Smooth muscle cell (in vitro differentiated cells): ENCODE results near the gene ARL6IP5. TPM values are rescaled to one million over a fixed set of nuclear protein-coding genes. Genes with fewer than 3 reads are reported as not detected.
A peak's percentile ranks its signal among the peaks of the same experiment; 100 is the strongest.

ENCODE experiments used
- DNase-seq: peaks from one replicate; lab custom pipeline; 2025; ENCODE audit not compliant: unreplicated experiment; lab: John Stamatoyannopoulos, UW
- H2AFZ ChIP-seq: fragments of 200-600 bp; sonication (generic); 2 replicates; pipeline ENCODE4 v1.6.0; 2016; ENCODE audit warnings: antibody characterized with exemption, low read depth, mild to moderate bottlenecking
- H3F3A ChIP-seq: fragments of 200-600 bp; sonication (generic); 2 replicates; pipeline ENCODE4 v1.6.0; 2017; ENCODE audit warnings: antibody characterized with exemption, low read depth
- H3K27ac ChIP-seq: fragments of 200-600 bp; sonication (generic); 2 replicates; pipeline ENCODE4 v1.5.1; 2016; ENCODE audit warnings: low read depth, mild to moderate bottlenecking
- H3K27me3 ChIP-seq: fragments of 200-600 bp; sonication (generic); 2 replicates; pipeline ENCODE4 v1.6.1; 2016; ENCODE audit warnings: low read depth, mild to moderate bottlenecking
- H3K36me3 ChIP-seq: fragments of 200-600 bp; sonication (generic); 2 replicates; pipeline ENCODE4 v1.5.1; 2016; ENCODE audit warnings: low read depth
- H3K4me1 ChIP-seq: fragments of 200-600 bp; sonication (generic); 2 replicates; pipeline ENCODE4 v1.5.1; 2016; ENCODE audit warnings: low read depth
- H3K4me2 ChIP-seq: fragments of 200-600 bp; sonication (generic); 2 replicates; pipeline ENCODE4 v1.6.0; 2016; ENCODE audit warnings: mild to moderate bottlenecking
- H3K4me3 ChIP-seq: fragments of 200-600 bp; sonication (generic); 2 replicates; pipeline ENCODE4 v1.5.1; 2016; ENCODE audit warnings: mild to moderate bottlenecking
- H3K79me2 ChIP-seq: fragments of 200-600 bp; sonication (generic); 2 replicates; pipeline ENCODE4 v1.6.0; 2016; ENCODE audit warnings: low read depth, mild to moderate bottlenecking
- H3K9ac ChIP-seq: fragments of 200-600 bp; sonication (generic); 2 replicates; pipeline ENCODE4 v1.6.0; 2016; ENCODE audit warnings: low read depth
- H3K9me3 ChIP-seq: fragments of 200-600 bp; sonication (generic); replicated peaks from 2 replicates; pipeline ENCODE4 v1.5.1; 2016; ENCODE audit warnings: low read depth
- H4K20me1 ChIP-seq: fragments of 200-600 bp; sonication (generic); 2 replicates; pipeline ENCODE4 v1.6.0; 2016; ENCODE audit warnings: low read depth
- WGBS: methylation state at CpG from one replicate; pipeline ENCODE4 v1.1.7; 2016; ENCODE audit warnings: low lambda C conversion rate; 5-methylcytosine and 5-hydroxymethylcytosine counted together
- polyA plus RNA-seq: library from polyadenylated mRNA; unstranded; fragments of >200 nt; fragmentation: Nextera tagmentation; extraction: Ambion mirVana; gene quantifications from 2 replicates; pipeline ENCODE4 v1.2.1, GENCODE V29; 2016
- total RNA-seq: library from RNA; depleted of rRNA; stranded (reverse); fragments of >200 nt; gene quantifications from 2 replicates; pipeline ENCODE4 v1.2.3, GENCODE V29; 2014
- TF ChIP-seq, protein P1 (sequence below): fragments of 200-600 bp; sonication (generic); IDR thresholded peaks from 2 replicates; pipeline ENCODE4 v1.5.1; 2017; ENCODE audit warnings: borderline replicate concordance, mild to moderate bottlenecking, antibody characterized with exemption; ENCODE audit not compliant: insufficient read depth, poor library complexity, severe bottlenecking

The ARL6IP5 gene
- total and polyA plus RNA-seq, 2 experiments from 2014 or later: 73.9 to 83.9 TPM

DNA sequence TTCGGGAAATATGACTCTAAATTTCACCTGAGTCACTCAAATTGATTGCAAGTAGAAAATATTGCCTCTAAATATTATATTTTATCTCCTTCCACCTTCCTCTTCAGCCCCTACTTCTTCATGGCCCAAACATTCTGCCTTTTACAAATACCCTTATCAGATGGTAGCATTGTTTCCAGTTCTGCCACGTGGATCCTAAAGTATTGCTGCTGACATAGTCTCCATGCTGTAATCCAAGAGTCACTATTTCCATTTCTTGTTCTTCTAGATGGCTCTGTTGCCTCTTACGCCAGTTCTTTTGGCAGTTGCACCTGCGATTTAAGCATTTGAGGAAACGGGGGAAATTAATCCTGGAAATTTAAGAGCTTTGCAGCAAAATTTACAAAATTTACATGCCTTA is 24.1 kb downstream of the ARL6IP5 start:
- Histone ChIP-seq H3K4me3 (no peak overlapping the region), H3K9ac (no peak overlapping the region), H3K79me2 (no peaks in the 10 kb centered on the region), H3K36me3 (no peaks in the 10 kb centered on the region), H3K4me1 (no peaks in the 10 kb centered on the region), H3K9me3 (no peaks in the 10 kb centered on the region), H3K4me2 (no peak overlapping the region), H3K27me3 (no peaks in the 10 kb centered on the region), H3F3A (peaks cover 8% of the 10 kb centered on the region), H3K27ac (no peak overlapping the region), H4K20me1 (no peaks in the 10 kb centered on the region), H2AFZ (no peak overlapping the region)
- DNase-seq: no peak
- TF ChIP-seq, protein P1, sequence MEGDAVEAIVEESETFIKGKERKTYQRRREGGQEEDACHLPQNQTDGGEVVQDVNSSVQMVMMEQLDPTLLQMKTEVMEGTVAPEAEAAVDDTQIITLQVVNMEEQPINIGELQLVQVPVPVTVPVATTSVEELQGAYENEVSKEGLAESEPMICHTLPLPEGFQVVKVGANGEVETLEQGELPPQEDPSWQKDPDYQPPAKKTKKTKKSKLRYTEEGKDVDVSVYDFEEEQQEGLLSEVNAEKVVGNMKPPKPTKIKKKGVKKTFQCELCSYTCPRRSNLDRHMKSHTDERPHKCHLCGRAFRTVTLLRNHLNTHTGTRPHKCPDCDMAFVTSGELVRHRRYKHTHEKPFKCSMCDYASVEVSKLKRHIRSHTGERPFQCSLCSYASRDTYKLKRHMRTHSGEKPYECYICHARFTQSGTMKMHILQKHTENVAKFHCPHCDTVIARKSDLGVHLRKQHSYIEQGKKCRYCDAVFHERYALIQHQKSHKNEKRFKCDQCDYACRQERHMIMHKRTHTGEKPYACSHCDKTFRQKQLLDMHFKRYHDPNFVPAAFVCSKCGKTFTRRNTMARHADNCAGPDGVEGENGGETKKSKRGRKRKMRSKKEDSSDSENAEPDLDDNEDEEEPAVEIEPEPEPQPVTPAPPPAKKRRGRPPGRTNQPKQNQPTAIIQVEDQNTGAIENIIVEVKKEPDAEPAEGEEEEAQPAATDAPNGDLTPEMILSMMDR: no peak
- 81% methylated on average over 5 of the region's 5 CpGs for WGBS

DNA sequence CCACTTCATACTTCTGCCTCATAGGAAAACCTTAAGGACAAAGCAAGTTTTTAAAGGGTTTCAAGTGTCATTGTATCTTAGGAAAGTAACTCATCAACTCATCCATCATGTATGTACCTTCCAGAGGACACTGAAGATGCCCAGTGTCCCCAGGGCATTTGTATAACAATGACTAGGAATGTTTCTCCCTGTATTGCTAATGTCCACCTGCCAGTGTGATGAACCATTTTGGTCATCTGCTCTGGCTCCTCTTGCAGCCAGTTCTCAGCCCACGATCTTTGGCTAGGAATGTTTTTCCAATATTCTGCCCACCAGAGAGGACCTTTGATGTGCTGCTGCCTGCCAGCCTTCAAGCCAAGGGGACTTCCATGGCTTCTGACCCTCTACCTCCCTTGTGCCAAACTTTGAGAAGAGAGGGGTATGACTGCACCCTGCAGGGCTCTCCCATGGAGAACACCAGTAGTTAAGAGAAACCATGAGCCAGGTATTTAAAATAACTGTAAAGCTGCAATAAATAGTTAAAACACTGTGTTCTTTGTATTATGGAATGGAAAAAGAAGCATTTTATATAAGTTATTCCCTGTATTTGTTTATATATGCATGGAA is 26.3 kb downstream of the ARL6IP5 start:
- no peaks in the 10 kb centered on the region for H3K4me1 ChIP-seq
- H3K27me3 ChIP-seq: no peaks in the 10 kb centered on the region
- no peak for DNase-seq
- H3K4me3 ChIP-seq: no peak overlapping the region
- no peak overlapping the region for H2AFZ ChIP-seq
- no peaks in the 10 kb centered on the region for H3K36me3 ChIP-seq
- H3K4me2 ChIP-seq: no peak overlapping the region
- 79% methylated on average over 1 of the region's 1 CpG for WGBS
- no peak overlapping the region for H3K9ac ChIP-seq
- H3K79me2 ChIP-seq: no peaks in the 10 kb centered on the region
- H4K20me1 ChIP-seq: no peaks in the 10 kb centered on the region
- peaks cover 8% of the 10 kb centered on the region for H3F3A ChIP-seq
- H3K9me3 ChIP-seq: no peaks in the 10 kb centered on the region
- H3K27ac ChIP-seq: no peak overlapping the region
- TF ChIP-seq, protein P1: no peak

DNA sequence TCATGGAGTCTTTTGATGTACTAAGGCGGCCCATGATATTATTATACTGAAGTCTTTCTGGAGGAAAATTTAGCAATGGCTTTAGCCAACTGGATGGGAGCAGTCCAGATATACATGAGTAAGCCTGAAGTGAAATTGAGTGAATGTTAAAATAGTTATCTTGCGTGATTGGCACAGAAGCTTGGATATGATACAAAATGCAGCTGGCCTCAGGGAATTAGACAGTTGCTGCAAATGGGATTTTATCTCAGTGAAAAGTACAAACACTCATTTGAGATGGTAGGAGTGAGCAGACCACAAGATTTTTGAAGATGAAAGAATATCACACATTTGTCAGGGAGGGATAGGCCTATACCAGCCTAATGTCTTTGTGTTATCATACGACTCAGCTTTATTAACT is 28.8 kb downstream of the ARL6IP5 start:
- Histone ChIP-seq H3F3A (peaks cover 8% of the 10 kb centered on the region), H2AFZ (no peak overlapping the region), H3K79me2 (no peaks in the 10 kb centered on the region), H3K36me3 (no peaks in the 10 kb centered on the region), H3K9ac (no peak overlapping the region), H3K4me1 (no peaks in the 10 kb centered on the region), H3K9me3 (no peaks in the 10 kb centered on the region), H3K27ac (peak overlapping the region; percentile 2), H3K27me3 (no peaks in the 10 kb centered on the region), H3K4me3 (no peak overlapping the region), H3K4me2 (peak overlapping the region; percentile 3), H4K20me1 (no peaks in the 10 kb centered on the region)
- WGBS: 42% methylated on average over 3 of the region's 3 CpGs
- TF ChIP-seq, protein P1: no peak
- no peak for DNase-seq

DNA sequence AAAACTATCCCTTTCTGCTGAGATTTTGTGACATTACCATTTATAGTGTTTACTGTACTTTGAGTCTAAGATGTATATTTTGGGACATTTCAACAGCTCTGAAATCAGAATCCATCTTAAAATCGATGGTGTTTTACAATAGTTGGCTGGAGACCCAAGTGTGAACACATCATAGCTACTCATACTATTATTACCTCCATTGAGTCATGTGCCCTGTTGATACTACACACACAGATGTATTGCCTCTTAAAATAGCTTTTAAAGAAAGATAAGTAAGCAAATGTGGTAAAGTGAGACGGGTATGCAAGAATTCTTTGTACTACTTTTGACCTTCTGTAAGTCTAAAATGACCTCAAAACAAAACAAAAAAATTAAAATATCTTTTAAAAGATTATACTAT is 31.0 kb downstream of the ARL6IP5 start:
- Histone ChIP-seq H3K27me3 (no peaks in the 10 kb centered on the region), H3K4me2 (no peak overlapping the region), H3K4me3 (no peak overlapping the region), H4K20me1 (no peaks in the 10 kb centered on the region), H3K27ac (peak overlapping the region; percentile 26), H3K4me1 (no peaks in the 10 kb centered on the region), H3K79me2 (no peaks in the 10 kb centered on the region), H3K36me3 (no peaks in the 10 kb centered on the region), H3K9me3 (no peaks in the 10 kb centered on the region), H3F3A (peaks cover 8% of the 10 kb centered on the region), H2AFZ (no peak overlapping the region), H3K9ac (no peak overlapping the region)
- DNase-seq: no peak
- WGBS: 41% methylated on average over 2 of the region's 2 CpGs
- TF ChIP-seq, protein P1: no peak
